ENCODE data around the gene NTM. TPM values are rescaled to one million over a fixed set of nuclear protein-coding genes. Genes with fewer than 3 reads are reported as not detected.
A peak's percentile ranks its signal among the peaks of the same experiment; 100 is the strongest.

Gene NTM
- total and polyA plus RNA-seq, 2 of the 8 experiments (the other 6 are each of a cell fraction or from before 2014, with no cell fraction given), result 13.4 to 20.0 TPM

- Histone ChIP-seq H3K4me2 (ENCODE audit: insufficient read depth in 1 of 2, low read depth in 2 of 2, low read length in 2 of 2) (no peak overlapping the region), H3K9ac (replicated peaks in 1 of 4; ENCODE audit: extremely low read depth in 1 of 4, low read depth in 3 of 4, low read length in 3 of 4) (no peak overlapping the region), H2AK5ac (ENCODE audit: low read depth, low read length) (no peak overlapping the region), H2BK120ac (replicated peaks; ENCODE audit: low read depth, low read length) (no peak overlapping the region), H3K27me3 (replicated peaks in 1 of 4; ENCODE audit: control insufficient read depth in 3 of 4, extremely low read depth in 1 of 4, insufficient read depth in 3 of 4, low read length in 3 of 4) (no peaks in the 10 kb centered on the region), H3K4me3 (ENCODE audit: extremely low read depth in 1 of 4, insufficient read depth in 2 of 4, low read depth in 3 of 4, low read length in 4 of 4) (no peak overlapping the region), H3K18ac (ENCODE audit: extremely low read depth, low read length) (no peak overlapping the region), H3K4me1 (replicated peaks in 1 of 4; ENCODE audit: control insufficient read depth in 3 of 4, insufficient read depth in 4 of 4, low read length in 3 of 4) (peaks cover 5 to 24% (median 10%) of the 10 kb centered on the region in 4 experiments), H3K14ac (ENCODE audit: insufficient read length) (no peak overlapping the region), H4K5ac (ENCODE audit: insufficient read length, low read depth, low read length) (no peak overlapping the region), H2BK5ac (ENCODE audit: low read depth, low read length) (no peak overlapping the region), H3K36me3 (ENCODE audit: control insufficient read depth in 2 of 4, insufficient read depth in 4 of 4, low read length in 3 of 4) (no peaks in the 10 kb centered on the region), H4K91ac (replicated peaks; ENCODE audit: insufficient read length, low read length) (no peak overlapping the region), H3K56ac (replicated peaks; ENCODE audit: insufficient read length, low read depth, low read length) (no peak overlapping the region), H3K4ac (replicated peaks; ENCODE audit: insufficient read length, low read depth, low read length) (no peak overlapping the region), H2AFZ (ENCODE audit: low read length) (no peak overlapping the region), H3K23me2 (ENCODE audit: low read depth, low read length) (no peaks in the 10 kb centered on the region; the same call in 1 of the 2 replicates), H3K23ac (ENCODE audit: insufficient read length) (no peak overlapping the region), H3K9me3 (ENCODE audit: insufficient read depth in 2 of 2, low read depth in 1 of 2, low read length in 1 of 2) (no peaks in the 10 kb centered on the region), H2BK20ac (ENCODE audit: low read length) (0 out of 2 replicates have a peak overlapping the region, but pooled peaks have one; percentile 27), H2BK15ac (ENCODE audit: low read length) (no peak overlapping the region), H2BK12ac (ENCODE audit: low read depth, low read length) (0 out of 2 replicates have a peak overlapping the region, but pooled peaks have one; percentile 18), H3K27ac (ENCODE audit: low read depth, low read length) (no peak overlapping the region), H4K20me1 (replicated peaks in 1 of 2; ENCODE audit: control insufficient read depth in 1 of 2, insufficient read depth in 2 of 2, low read length in 2 of 2) (no peaks in the 10 kb centered on the region), H3K79me2 (ENCODE audit: control insufficient read depth in 1 of 2, insufficient read depth in 2 of 2, low read length in 2 of 2) (no peaks in the 10 kb centered on the region), H3K79me1 (ENCODE audit: low read depth, low read length) (no peaks in the 10 kb centered on the region), H4K8ac (ENCODE audit: extremely low read depth, insufficient read depth, low read length) (no peak overlapping the region)
- ChIA-PET CTCF (ENCODE audit: partially characterized antibody) (interaction anchor here (0.6 to 5.8 kb wide), 13 partner anchors 11 to 1076 kb away, joined by 3 to 42 read pairs (median 4); no protein-coding TSS in a partner anchor), POLR2A (ENCODE audit: partially characterized antibody) (no interaction called here)
- no peak for DNase-seq (ENCODE audit: low read depth in 1 of 2, low spot score in 2 of 2)
- 86% methylated on average over 3 of the region's 3 CpGs; no CpG with 5 or more reads in 1 of the 2 experiments for WGBS, 2 experiments (ENCODE audit: extremely low coverage in 1 of 2, insufficient coverage in 1 of 2, insufficient read length in 1 of 2, insufficient replicate concordance in 2 of 2, low coverage in 1 of 2, low lambda C conversion rate in 2 of 2, missing lambda C conversion rate in 1 of 2)
- no peak for FAIRE-seq
- TF ChIP-seq ATF3 (IDR thresholded peaks at IDR 0.05; ENCODE audit: insufficient read depth, low read depth, low read length) (no peak), KDM5A (IDR thresholded peaks at IDR 0.05; ENCODE audit: low read length) (no peak), RNF2 (IDR thresholded peaks at IDR 0.05; ENCODE audit: borderline replicate concordance, low read depth, low read length, missing control alignments, poor library complexity, severe bottlenecking) (no peak), ATF2 (IDR thresholded peaks at IDR 0.05; ENCODE audit: low read length) (no peak), CREB1 (IDR thresholded peaks at IDR 0.05) (no peak), JUND (IDR thresholded peaks at IDR 0.05; ENCODE audit: low read length) (no peak), KDM1A (IDR thresholded peaks at IDR 0.05; ENCODE audit: borderline replicate concordance, low read length) (no peak), ASH2L (IDR thresholded peaks at IDR 0.05; ENCODE audit: low read length) (no peak), YY1 (IDR thresholded peaks at IDR 0.05; ENCODE audit: low read depth, low read length) (no peak), FOSL1 (IDR thresholded peaks at IDR 0.05; ENCODE audit: insufficient read depth, low read depth, low read length) (no peak), RAD21 (IDR thresholded peaks at IDR 0.05 in 1 of 2, conservative IDR thresholded peaks at IDR 0.05 in 1 of 2; ENCODE audit: low read depth in 2 of 2, low read length in 2 of 2) (no peak)
These were observed 731.5 kb downstream of the NTM start for GRCh38 chr11:132101881-132102280.
